Stimulated activated CD8-positive, alpha-beta memory T cell treated with anti-CD3 and anti-CD28 coated beads, Interleukin-2, amount 100 ng/mL, for 1 hour (primary cell): Measurements from ENCODE around the gene PIK3R1.
"Not testable (repeated sequence)": the region's sequence is repeated elsewhere in the genome, so short reads cannot be mapped to it uniquely, and the experiment has no call there.

Experiments used
- DNase-seq, 2 donors: peaks; one replicate each; pipeline ENCODE4 v3.0.0-alpha.2; 2020; ENCODE audit warnings: low read depth in 2 of 2

PIK3R1 gene

GRCh38 chr5:68193481-68194036 is 22.0 kb upstream of the PIK3R1 start:
- no peak for DNase-seq

GRCh38 chr5:68194386-68194785 is 21.2 kb upstream of the PIK3R1 start:
- DNase-seq = no peak

GRCh38 chr5:68195137-68195536 is 20.4 kb upstream of the PIK3R1 start:
- no peak for DNase-seq

GRCh38 chr5:68196876-68197275 is 18.7 kb upstream of the PIK3R1 start:
- DNase-seq = no peak

- DNase-seq = no peak
Observed at GRCh38 chr5:68200288-68200687, 15.3 kb upstream of the PIK3R1 start.

DNA sequence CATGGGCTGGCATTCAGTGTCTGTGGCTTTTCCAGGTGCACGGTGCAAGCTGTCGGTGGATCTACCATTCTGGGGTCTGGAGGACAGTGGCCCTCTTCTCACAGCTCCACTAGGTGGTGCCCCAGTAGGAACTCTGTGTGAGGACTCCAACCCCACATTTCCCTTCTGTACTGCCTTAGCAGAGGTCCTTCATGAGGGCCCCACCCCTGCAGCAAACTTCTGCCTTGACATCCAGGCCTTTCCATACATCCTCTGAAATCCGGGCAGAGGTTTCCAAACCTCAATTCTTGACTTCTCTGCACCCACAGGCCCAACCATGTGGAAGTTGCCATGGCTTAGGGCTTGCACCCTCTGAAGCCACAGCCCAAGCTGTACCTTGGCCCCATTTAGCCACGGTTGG is 4.9 kb upstream of the PIK3R1 start:
- DNase-seq = not testable (repeated sequence)

DNA sequence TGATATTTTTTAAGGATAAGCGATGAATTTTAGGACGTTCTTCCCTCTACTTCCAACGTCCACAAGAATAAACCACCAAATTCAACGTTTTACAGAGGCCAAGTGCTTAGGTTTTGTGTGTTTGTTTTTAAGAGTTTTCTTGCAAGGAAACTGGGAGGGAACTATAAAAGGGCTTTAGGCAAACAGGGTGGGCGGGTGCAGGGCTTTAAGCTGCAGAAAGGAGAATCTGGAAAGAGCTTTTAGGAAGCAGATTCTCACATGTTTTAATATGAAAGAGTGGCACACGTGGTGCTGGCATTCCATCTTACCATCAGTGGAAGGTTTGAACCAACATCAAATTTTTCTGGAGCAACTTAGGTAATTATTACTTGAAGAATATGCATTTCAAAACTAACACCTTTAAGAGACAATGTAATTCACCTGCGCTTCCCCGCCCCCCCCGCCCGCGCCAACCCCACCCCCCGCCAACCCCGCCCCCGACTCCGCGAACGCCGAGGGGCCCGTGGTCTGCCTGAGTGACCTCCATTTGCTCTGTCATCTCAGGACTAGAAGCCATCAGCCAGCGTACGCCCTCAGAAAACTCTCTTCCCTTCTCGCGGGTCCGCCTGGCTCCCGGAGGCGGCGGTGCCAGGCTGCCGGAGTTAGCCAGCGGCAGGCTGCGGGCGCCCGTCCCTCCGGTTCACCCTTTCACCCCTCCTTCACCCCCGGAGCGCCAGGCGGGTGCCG is 911 bp upstream of the PIK3R1 start:
- DNase-seq = no peak

DNA sequence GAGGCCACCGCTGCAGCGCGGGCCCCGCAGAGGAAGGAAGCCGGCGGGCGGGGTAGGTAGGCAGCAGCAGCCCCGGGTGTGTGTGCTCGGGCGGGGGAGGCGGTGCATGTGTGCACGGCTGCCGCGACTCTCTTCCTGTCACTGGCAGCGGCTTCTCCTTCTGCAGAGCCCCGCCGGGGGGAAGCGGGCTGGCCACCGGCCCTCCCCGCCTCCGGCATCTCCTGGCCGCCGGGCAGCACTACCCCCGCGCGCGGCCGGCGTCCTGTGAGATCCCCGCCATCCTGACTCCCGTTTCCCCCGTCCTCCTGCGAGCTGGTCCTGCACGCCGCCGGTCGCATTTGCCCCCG is 315 bp downstream of the PIK3R1 start:
- peak in 1 of 2 donors; percentile 4 for DNase-seq

DNA sequence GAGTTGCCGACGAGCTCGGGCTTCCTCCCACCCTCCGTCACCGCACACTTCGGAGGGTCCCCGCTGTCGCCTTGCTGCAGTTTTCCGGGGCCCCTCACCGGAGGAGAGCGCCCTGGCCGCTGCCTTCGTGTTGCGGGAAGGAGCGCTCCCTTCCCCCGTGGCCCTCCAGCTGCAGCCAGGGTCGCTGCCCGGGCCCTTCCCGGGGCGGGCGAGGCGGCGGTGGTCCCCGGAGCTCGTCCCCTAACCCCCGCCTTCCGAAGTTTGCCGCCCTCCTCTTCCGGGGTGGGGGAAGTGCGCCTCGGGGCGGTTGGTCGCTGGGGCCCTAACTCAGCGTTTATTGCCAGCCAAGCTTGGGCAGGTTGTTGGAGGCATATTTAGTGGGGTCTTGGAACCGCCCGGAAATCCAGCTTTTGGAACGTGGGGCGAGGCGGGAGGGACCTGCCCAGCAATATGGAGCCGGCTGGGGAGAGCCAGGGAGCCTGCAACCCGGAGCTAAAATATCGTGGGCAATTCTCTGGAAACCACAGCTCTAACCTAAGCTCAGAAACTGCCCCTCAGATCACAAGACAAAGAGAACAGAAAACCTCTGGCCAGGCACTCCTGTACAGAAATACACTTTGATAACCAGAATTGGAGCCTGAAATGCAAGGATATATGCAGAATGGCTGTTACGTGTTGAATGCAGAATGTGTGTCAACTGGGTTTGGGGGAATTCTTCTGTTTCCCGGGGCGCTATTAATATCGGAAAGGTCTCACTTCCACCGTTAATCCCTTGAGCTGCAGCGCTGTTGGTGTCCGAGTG is 890 bp downstream of the PIK3R1 start:
- peak; percentile 22 to 31 for DNase-seq

- DNase-seq = no peak
Observed at GRCh38 chr5:68217047-68217355, 1.4 kb downstream of the PIK3R1 start.

DNA sequence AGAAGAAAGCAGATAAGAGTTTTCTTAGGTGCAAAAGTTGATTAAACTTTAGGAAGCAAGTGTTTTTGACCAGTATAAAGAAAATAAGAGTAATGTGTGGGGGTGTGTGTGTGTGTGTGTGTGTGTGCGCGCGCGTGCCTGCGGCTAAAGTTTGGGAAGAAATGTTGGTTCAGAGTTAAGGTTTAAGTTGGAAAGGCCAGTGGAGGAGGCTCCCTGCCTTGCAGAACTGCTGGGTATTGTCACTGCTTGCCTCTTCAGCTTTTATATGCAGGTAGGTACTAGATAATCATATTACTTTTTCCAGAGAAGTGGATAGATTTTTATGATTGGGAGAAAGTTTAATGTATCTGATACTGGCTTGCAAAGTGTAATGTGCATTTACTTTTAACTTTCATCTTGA is 2.0 kb downstream of the PIK3R1 start:
- no peak for DNase-seq

GRCh38 chr5:68219161-68219816 is 3.7 kb downstream of the PIK3R1 start:
- no peak for DNase-seq

- DNase-seq = no peak
Observed at GRCh38 chr5:68220260-68220659, 4.7 kb downstream of the PIK3R1 start.

DNA sequence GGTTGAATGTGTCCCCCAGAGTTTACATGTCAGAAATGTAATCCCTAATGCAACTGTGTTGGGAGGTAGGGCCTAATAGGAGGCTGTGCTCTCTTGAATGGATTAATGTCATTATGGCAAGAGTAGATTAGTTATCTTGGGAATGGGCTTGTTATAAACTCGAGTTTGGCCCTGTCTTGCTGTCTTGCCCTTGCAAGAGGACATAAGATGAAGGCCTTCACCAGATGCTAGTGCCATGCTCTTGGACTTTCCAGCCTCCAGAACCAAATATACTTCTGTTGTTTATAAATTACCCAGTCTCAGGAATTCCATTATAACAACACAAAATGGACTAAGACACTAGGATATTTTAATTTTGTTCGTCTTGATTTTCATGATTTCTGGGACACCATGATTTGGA is 5.4 kb downstream of the PIK3R1 start:
- DNase-seq = no peak

DNA sequence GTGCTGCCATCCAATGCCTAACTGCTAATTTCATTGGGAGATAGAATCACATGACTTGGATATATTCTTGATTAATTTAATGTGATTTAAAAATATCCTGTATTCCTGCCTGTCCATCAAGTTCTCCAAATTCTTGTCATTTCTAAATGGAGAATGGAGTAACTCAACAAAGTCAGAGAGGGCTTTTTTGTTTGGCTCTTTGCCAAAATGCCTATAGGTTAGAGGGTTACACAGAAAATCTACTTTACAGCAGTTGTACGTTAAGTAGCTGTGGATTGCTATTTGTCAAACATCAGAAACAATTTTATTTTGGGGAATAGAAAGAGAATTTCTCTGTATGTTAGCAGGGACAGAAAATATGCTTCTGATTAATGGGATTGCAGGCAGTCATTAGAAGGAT is 5.9 kb downstream of the PIK3R1 start:
- no peak for DNase-seq

DNA sequence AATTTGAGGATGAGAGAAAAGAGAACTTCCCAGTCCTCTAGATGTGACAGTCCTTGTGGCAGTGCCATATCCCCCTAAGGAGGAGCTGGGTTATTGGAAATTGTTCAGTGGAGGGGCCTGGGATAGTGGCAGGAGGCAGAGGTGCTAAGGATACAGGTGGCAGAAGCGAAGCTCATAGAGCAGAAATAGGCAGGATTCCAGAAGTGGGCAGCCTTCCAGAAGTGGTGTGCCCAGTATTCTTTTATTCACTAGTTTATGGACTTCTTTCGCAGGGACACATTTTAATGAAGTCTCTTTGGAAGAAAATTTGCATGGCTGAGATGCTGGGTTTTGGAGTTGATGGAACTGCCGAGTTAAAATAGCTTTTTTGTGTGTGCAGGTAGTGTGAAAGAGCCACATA is 6.8 kb downstream of the PIK3R1 start:
- DNase-seq = no peak

- no peak for DNase-seq
Observed at GRCh38 chr5:68222824-68223354, 7.3 kb downstream of the PIK3R1 start.

GRCh38 chr5:68223904-68224303 is 8.3 kb downstream of the PIK3R1 start:
- no peak for DNase-seq

- no peak for DNase-seq
Observed at GRCh38 chr5:68224509-68225187, 9.1 kb downstream of the PIK3R1 start.

GRCh38 chr5:68225188-68225910 is 9.8 kb downstream of the PIK3R1 start:
- DNase-seq = no peak

DNA sequence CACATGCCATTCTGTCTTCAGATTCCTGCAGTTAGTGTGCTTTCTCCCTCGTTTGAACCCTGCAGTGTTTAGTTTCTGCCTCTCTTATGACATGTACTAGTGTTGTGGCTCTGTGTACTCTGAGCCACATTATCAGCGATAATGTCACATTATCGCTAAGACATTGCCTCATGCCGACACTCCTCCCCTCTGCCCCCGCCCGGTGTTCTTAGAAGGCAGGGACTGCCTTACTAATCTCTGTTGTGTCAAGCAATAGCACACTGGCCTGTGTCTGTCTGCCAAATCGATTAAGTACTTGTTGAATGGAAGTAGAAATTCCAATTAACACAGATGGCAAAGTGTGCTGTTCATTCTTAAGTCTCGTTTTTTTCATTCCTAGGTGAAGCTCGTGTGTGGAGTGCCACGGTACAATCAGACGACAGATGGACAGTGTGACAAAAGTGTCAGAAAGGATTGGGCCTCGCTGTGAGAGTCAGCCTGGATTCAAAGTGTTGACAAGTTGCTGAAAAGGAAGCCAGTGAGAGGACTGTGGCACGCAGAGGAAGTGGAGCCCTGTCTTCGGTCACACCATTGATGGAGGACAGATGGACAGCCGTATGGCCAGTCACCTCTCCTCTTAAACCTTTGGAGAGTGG is 10.5 kb downstream of the PIK3R1 start:
- no peak for DNase-seq
